ENCODE data around the gene DCLRE1C.

DCLRE1C gene

DNA sequence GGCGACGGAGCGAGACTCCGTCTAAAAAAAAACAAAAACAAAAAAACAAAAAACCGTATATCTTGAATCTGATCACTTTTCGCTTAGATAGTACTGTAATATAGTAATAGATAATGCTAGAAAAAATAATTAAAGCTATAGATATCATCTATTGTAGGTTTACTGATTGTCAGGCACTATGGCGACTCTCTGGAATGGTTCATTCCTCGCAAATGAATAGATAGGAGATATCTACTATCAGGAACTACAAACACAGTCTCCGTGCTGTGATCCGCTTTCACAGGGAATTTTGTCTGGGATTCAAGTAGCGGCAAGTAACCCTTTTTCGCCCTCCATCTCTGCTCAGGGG lies 5.0 kb upstream of the DCLRE1C start:
- TF ChIP-seq, protein P1, sequence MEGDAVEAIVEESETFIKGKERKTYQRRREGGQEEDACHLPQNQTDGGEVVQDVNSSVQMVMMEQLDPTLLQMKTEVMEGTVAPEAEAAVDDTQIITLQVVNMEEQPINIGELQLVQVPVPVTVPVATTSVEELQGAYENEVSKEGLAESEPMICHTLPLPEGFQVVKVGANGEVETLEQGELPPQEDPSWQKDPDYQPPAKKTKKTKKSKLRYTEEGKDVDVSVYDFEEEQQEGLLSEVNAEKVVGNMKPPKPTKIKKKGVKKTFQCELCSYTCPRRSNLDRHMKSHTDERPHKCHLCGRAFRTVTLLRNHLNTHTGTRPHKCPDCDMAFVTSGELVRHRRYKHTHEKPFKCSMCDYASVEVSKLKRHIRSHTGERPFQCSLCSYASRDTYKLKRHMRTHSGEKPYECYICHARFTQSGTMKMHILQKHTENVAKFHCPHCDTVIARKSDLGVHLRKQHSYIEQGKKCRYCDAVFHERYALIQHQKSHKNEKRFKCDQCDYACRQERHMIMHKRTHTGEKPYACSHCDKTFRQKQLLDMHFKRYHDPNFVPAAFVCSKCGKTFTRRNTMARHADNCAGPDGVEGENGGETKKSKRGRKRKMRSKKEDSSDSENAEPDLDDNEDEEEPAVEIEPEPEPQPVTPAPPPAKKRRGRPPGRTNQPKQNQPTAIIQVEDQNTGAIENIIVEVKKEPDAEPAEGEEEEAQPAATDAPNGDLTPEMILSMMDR (IDR thresholded peaks at IDR 0.05), result no peak
- no peaks in the 10 kb centered on the region for H3K27me3 ChIP-seq
- H3K27ac ChIP-seq, result peak overlapping the region; percentile 76
- no peaks in the 10 kb centered on the region for H3K9me3 ChIP-seq
- peak overlapping the region; percentile 76 to 86 for H3K4me3 ChIP-seq (ENCODE audit: low read depth in 1 of 2, low read length in 1 of 2)
- H3K4me1 ChIP-seq (ENCODE audit: control insufficient read depth in 1 of 2, insufficient read depth in 1 of 2, low read depth in 1 of 2, low read length in 1 of 2), result peaks cover 25 to 28% of the 10 kb centered on the region in 2 experiments
- no peaks in the 10 kb centered on the region for H3K36me3 ChIP-seq

DNA sequence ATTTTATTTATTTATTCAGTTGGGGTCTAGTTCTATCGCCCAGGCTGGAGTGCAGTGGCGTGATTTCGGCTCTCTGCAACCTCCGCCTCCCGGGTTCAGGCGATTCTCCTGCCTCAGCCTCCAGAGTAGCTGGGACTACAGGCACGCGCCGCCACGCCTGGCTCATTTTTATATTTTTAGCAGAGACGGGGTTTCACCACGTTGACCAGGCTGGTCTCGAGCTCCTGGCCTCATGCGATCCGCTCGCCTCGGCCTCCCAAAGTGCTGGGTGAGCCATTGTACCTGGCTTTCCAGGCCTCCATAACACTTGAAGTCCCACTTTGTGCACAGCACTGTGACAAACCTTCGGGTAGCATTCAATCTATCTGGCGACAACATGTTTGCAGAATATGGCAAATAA lies 1.0 kb upstream of the DCLRE1C start:
- TF ChIP-seq, protein P1 (IDR thresholded peaks at IDR 0.05), result no peak
- peak overlapping the region; percentile 89 for H3K27ac ChIP-seq
- no peaks in the 10 kb centered on the region for H3K27me3 ChIP-seq
- H3K4me1 ChIP-seq (ENCODE audit: control insufficient read depth in 1 of 2, insufficient read depth in 1 of 2, low read depth in 1 of 2, low read length in 1 of 2), result peaks cover 47 to 50% of the 10 kb centered on the region in 2 experiments
- no peaks in the 10 kb centered on the region for H3K9me3 ChIP-seq
- H3K4me3 ChIP-seq (ENCODE audit: low read depth in 1 of 2, low read length in 1 of 2), result peak overlapping the region; percentile 94 to 95
- H3K36me3 ChIP-seq, result no peaks in the 10 kb centered on the region

DNA sequence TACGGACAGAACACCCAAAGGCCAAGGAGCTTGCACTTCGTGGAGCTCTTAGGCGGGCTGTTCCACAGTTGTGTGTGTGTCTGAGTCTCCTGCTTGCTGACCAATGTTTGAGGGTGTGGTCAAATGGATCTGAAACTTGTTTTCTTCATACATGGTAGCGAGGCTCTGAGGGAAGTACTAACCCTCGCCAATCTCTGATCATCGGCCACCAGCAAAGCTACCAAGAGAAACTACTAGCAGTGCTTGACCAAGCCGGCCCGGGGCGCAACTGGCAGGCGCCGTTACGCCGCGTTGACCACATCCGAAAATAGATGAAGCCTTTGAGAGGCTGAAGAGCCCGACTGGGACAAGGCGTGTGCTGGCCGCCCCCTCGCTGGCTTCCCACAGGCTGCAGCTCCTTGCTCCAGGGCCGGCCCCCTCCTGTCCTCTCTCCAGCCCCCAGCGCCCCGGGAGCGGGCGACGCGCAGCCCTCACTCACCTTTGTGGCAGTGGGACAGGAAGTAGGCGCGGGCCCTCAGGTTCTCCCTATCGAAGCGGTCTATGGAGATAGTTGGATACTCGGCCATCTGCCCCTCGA lies 384 bp downstream of the DCLRE1C start:
- peak overlapping the region; percentile 94 to 95 for H3K4me3 ChIP-seq (ENCODE audit: low read depth in 1 of 2, low read length in 1 of 2)
- H3K27ac ChIP-seq, result peak overlapping the region; percentile 89
- TF ChIP-seq, protein P1 (IDR thresholded peaks at IDR 0.05), result no peak
- no peaks in the 10 kb centered on the region for H3K9me3 ChIP-seq
- peaks cover 4% of the 10 kb centered on the region for H3K36me3 ChIP-seq
- H3K27me3 ChIP-seq, result no peaks in the 10 kb centered on the region
- H3K4me1 ChIP-seq (ENCODE audit: control insufficient read depth in 1 of 2, insufficient read depth in 1 of 2, low read depth in 1 of 2, low read length in 1 of 2), result peaks cover 41 to 42% of the 10 kb centered on the region in 2 experiments

DNA sequence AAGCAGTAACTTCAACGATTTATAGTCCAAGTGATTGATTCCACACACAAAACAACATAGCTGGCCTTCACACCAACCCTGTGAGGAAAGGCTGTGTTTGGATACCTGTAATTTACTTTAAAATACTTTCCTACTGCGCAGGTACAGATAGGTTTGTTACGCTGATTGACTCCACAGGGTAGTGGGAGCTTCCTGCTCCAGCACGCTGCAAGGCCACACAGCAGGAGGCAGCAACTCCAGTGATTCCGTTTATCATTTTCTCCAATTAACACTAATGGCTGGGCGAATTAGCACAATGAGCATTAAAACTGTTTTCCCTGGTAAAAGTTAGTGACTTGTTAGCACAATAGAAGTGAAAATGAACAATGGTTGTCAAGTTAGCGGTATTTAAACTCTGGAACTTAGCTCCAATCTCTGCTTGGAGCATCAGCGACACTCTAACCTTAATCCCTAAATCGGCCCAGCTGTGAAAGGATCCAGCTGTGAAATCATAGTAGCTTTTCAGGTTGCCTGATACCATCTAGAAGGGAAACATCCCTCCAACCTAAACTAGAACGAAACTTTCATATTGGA lies 959 bp downstream of the DCLRE1C start:
- Histone ChIP-seq H3K27ac (peak overlapping the region; percentile 89), H3K9me3 (no peaks in the 10 kb centered on the region), H3K27me3 (no peaks in the 10 kb centered on the region), H3K4me1 (ENCODE audit: control insufficient read depth in 1 of 2, insufficient read depth in 1 of 2, low read depth in 1 of 2, low read length in 1 of 2) (peaks cover 41 to 42% of the 10 kb centered on the region in 2 experiments), H3K36me3 (peaks cover 10% of the 10 kb centered on the region), H3K4me3 (ENCODE audit: low read depth in 1 of 2, low read length in 1 of 2) (peak overlapping the region; percentile 94 to 95)
- TF ChIP-seq, protein P1 (IDR thresholded peaks at IDR 0.05), result no peak

DNA sequence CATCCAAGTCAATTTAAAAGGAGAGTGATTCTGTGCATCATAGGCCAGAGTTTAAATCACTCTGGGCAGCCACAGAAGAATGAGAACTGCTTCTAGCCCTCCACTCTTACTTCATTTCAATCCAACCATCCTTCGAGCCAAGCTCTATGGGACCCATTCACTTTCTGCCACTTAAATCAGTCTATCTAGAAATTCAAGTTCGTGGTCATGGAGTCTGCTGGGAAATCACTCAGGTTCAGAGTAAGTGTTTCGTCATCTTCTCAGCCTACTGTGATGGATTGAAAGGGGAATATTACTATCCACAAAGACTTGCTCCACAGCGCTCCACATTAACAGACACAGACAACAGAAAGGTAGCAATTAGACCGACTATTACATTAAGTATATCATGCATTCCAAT lies 4.6 kb downstream of the DCLRE1C start:
- Histone ChIP-seq H3K4me1 (ENCODE audit: control insufficient read depth in 1 of 2, insufficient read depth in 1 of 2, low read depth in 1 of 2, low read length in 1 of 2) (peaks cover 31 to 33% of the 10 kb centered on the region in 2 experiments), H3K27ac (no peak overlapping the region), H3K4me3 (ENCODE audit: low read depth in 1 of 2, low read length in 1 of 2) (no peak overlapping the region), H3K9me3 (no peaks in the 10 kb centered on the region), H3K27me3 (no peaks in the 10 kb centered on the region), H3K36me3 (peaks cover 40% of the 10 kb centered on the region)
- TF ChIP-seq, protein P1 (IDR thresholded peaks at IDR 0.05), result no peak
